Lower leg skin (tissue), 3 donors: ENCODE measurements around the gene IL3RA.

Experiments
- CTCF ChIP-seq, 3 donors: fragments of 450-650 bp; IDR thresholded peaks; one replicate each; pipeline ENCODE4 v1.5.1; 2016; ENCODE audit warnings: antibody characterized with exemption in 3 of 3, mild to moderate bottlenecking in 3 of 3, moderate library complexity in 2 of 3
- POLR2A ChIP-seq, 2 donors: fragments of 450-650 bp; IDR thresholded peaks; one replicate each; pipeline ENCODE4 v1.6.1; 2016 to 2017; ENCODE audit warnings: antibody characterized with exemption in 2 of 2, mild to moderate bottlenecking in 1 of 2, moderate library complexity in 1 of 2

- TF ChIP-seq CTCF (IDR thresholded peaks at IDR 0.05) (no peak), POLR2A (IDR thresholded peaks at IDR 0.05) (no peak)
These were observed 28.8 kb upstream of the IL3RA start for GRCh38 chrX:1307626-1308340.
